Measurements from ENCODE around the gene TLR8.

GRCh38 chrX:12950851-12951594 is 44.6 kb downstream of the TLR8 start:
- peak; percentile 36 for TF ChIP-seq CTCF (conservative IDR thresholded peaks at IDR 0.05)
- TF ChIP-seq ZFX (IDR thresholded peaks at IDR 0.05), result no peak

Measured in C4-2B (cell line).